ENCODE measurements around the gene GNAI3.

Gene GNAI3

GRCh38 chr1:109642626-109643025 lies 94.2 kb downstream of the GNAI3 start:
- no peaks in the 10 kb centered on the region for H3K27me3 ChIP-seq (ENCODE audit: low read length)
- TF ChIP-seq CTCF (IDR thresholded peaks at IDR 0.05; ENCODE audit: insufficient read depth, low read length, poor library complexity, severe bottlenecking) = no peak
- no peak for TF ChIP-seq EZH2phosphoT487 (conservative IDR thresholded peaks at IDR 0.05; ENCODE audit: low read length)
- no peaks in the 10 kb centered on the region for H3K36me3 ChIP-seq (ENCODE audit: low read length)
- H3K9me3 ChIP-seq (ENCODE audit: insufficient read depth, low read length) = no peaks in the 10 kb centered on the region
- no peak overlapping the region for H3K4me3 ChIP-seq (ENCODE audit: insufficient read depth, low read length, poor library complexity, severe bottlenecking)
- H2AFZ ChIP-seq (ENCODE audit: low read depth, low read length, severe bottlenecking) = no peak overlapping the region
- H3K27ac ChIP-seq (ENCODE audit: low read depth, low read length) = no peak overlapping the region
- H3K9me2 ChIP-seq (replicated peaks; ENCODE audit: insufficient read depth, low read length) = no peaks in the 10 kb centered on the region
- no peaks in the 10 kb centered on the region for H4K20me1 ChIP-seq (ENCODE audit: low read depth, low read length)
- H3K4me2 ChIP-seq (ENCODE audit: low read depth, low read length, poor library complexity, severe bottlenecking) = no peak overlapping the region
- no peaks in the 10 kb centered on the region for H3F3A ChIP-seq (ENCODE audit: insufficient read depth)
- no peak overlapping the region for H3K9ac ChIP-seq (ENCODE audit: low read length)
- H3K79me2 ChIP-seq (ENCODE audit: insufficient read depth, low read length) = no peaks in the 10 kb centered on the region

GRCh38 chr1:109643385-109644230 lies 95.2 kb downstream of the GNAI3 start:
- peak; percentile 89 for TF ChIP-seq CTCF (IDR thresholded peaks at IDR 0.05; ENCODE audit: insufficient read depth, low read length, poor library complexity, severe bottlenecking)
- no peak for TF ChIP-seq EZH2phosphoT487 (conservative IDR thresholded peaks at IDR 0.05; ENCODE audit: low read length)
- Histone ChIP-seq H3K9me3 (ENCODE audit: insufficient read depth, low read length) (no peaks in the 10 kb centered on the region), H3K4me2 (ENCODE audit: low read depth, low read length, poor library complexity, severe bottlenecking) (no peak overlapping the region), H3K4me3 (ENCODE audit: insufficient read depth, low read length, poor library complexity, severe bottlenecking) (no peak overlapping the region), H3K9me2 (replicated peaks; ENCODE audit: insufficient read depth, low read length) (no peaks in the 10 kb centered on the region), H2AFZ (ENCODE audit: low read depth, low read length, severe bottlenecking) (peak overlapping the region; percentile 27), H3K27ac (ENCODE audit: low read depth, low read length) (no peak overlapping the region), H4K20me1 (ENCODE audit: low read depth, low read length) (no peaks in the 10 kb centered on the region), H3F3A (ENCODE audit: insufficient read depth) (no peaks in the 10 kb centered on the region), H3K27me3 (ENCODE audit: low read length) (no peaks in the 10 kb centered on the region), H3K36me3 (ENCODE audit: low read length) (no peaks in the 10 kb centered on the region), H3K9ac (ENCODE audit: low read length) (no peak overlapping the region), H3K79me2 (ENCODE audit: insufficient read depth, low read length) (no peaks in the 10 kb centered on the region)

- Histone ChIP-seq H3K4me2 (ENCODE audit: low read depth, low read length, poor library complexity, severe bottlenecking) (no peak overlapping the region), H2AFZ (ENCODE audit: low read depth, low read length, severe bottlenecking) (no peak overlapping the region)
- TF ChIP-seq EZH2phosphoT487 (conservative IDR thresholded peaks at IDR 0.05; ENCODE audit: low read length) = no peak
- no peak for TF ChIP-seq CTCF (IDR thresholded peaks at IDR 0.05; ENCODE audit: insufficient read depth, low read length, poor library complexity, severe bottlenecking)
These were observed 96.3 kb downstream of the GNAI3 start for GRCh38 chr1:109644670-109645069.

More at GRCh38 chr1:109644670-109645069, 96.3 kb downstream of the GNAI3 start:
- Histone ChIP-seq H3K27ac (ENCODE audit: low read depth, low read length) (no peak overlapping the region), H3F3A (ENCODE audit: insufficient read depth) (no peaks in the 10 kb centered on the region), H3K9me2 (replicated peaks; ENCODE audit: insufficient read depth, low read length) (no peaks in the 10 kb centered on the region), H3K36me3 (ENCODE audit: low read length) (no peaks in the 10 kb centered on the region), H3K4me3 (ENCODE audit: insufficient read depth, low read length, poor library complexity, severe bottlenecking) (no peak overlapping the region), H3K9me3 (ENCODE audit: insufficient read depth, low read length) (no peaks in the 10 kb centered on the region), H4K20me1 (ENCODE audit: low read depth, low read length) (no peaks in the 10 kb centered on the region), H3K79me2 (ENCODE audit: insufficient read depth, low read length) (no peaks in the 10 kb centered on the region), H3K27me3 (ENCODE audit: low read length) (no peaks in the 10 kb centered on the region), H3K9ac (ENCODE audit: low read length) (no peak overlapping the region)

All from SU-DHL-6 (cell line).